Nephron (organoid): ENCODE data around the gene PDZD8.

Experiments
- H3K27ac Mint-ChIP-seq, 3 experiments: 2 replicates each; pipeline ENCODE4 v1.8.0; 2020; ENCODE audit warnings: mixed read lengths in 3 of 3, mild to moderate bottlenecking in 2 of 3, moderate library complexity in 1 of 3
- H3K27me3 Mint-ChIP-seq: 2 replicates; pipeline ENCODE4 v1.8.0; 2021; ENCODE audit warnings: low read depth, mild to moderate bottlenecking, moderate library complexity, mixed read lengths
- H3K36me3 Mint-ChIP-seq: 2 replicates; pipeline ENCODE4 v1.8.0; 2020; ENCODE audit warnings: low read depth, mixed read lengths
- H3K4me1 Mint-ChIP-seq: 2 replicates; pipeline ENCODE4 v1.8.0; 2020; ENCODE audit warnings: mixed read lengths
- H3K4me3 Mint-ChIP-seq, 3 experiments: 2 replicates each; pipeline ENCODE4 v1.8.0; 2020; ENCODE audit warnings: mild to moderate bottlenecking in 3 of 3, mixed read lengths in 3 of 3, moderate library complexity in 2 of 3
- H3K9me3 Mint-ChIP-seq: 2 replicates; pipeline ENCODE4 v1.8.0; 2020; ENCODE audit warnings: mixed read lengths
- CTCF ChIP-seq, 3 experiments: fragments of 200-600 bp; sonication (generic); IDR thresholded peaks; one replicate each; pipeline ENCODE4 v1.5.0; 2021; ENCODE audit warnings: antibody characterized with exemption in 3 of 3; ENCODE audit not compliant: unreplicated experiment in 3 of 3

PDZD8 gene

GRCh38 chr10:117399341-117400196, 24.3 kb upstream of the PDZD8 start:
- H3K27me3 Mint-ChIP-seq: peaks cover 11% of the 10 kb centered on the region
- no peaks in the 10 kb centered on the region for H3K9me3 Mint-ChIP-seq
- no peak overlapping the region for H3K27ac Mint-ChIP-seq
- no peaks in the 10 kb centered on the region for H3K4me1 Mint-ChIP-seq
- H3K36me3 Mint-ChIP-seq: no peaks in the 10 kb centered on the region
- no peak overlapping the region for H3K4me3 Mint-ChIP-seq
- no peak for TF ChIP-seq CTCF (IDR thresholded peaks at IDR 0.05; ENCODE audit: unreplicated experiment in 3 of 3)

GRCh38 chr10:117398029-117398428, 22.8 kb upstream of the PDZD8 start:
- Mint-ChIP-seq H3K4me3 (no peak overlapping the region), H3K36me3 (no peaks in the 10 kb centered on the region), H3K27me3 (peaks cover 8% of the 10 kb centered on the region), H3K9me3 (no peaks in the 10 kb centered on the region), H3K27ac (no peak overlapping the region), H3K4me1 (no peaks in the 10 kb centered on the region)
- TF ChIP-seq CTCF (IDR thresholded peaks at IDR 0.05; ENCODE audit: unreplicated experiment in 3 of 3): no peak

- Mint-ChIP-seq H3K27me3 (peaks cover 16% of the 10 kb centered on the region), H3K27ac (no peak overlapping the region), H3K36me3 (no peaks in the 10 kb centered on the region), H3K4me1 (peaks cover 14% of the 10 kb centered on the region), H3K9me3 (no peaks in the 10 kb centered on the region), H3K4me3 (no peak overlapping the region)
- TF ChIP-seq CTCF (IDR thresholded peaks at IDR 0.05; ENCODE audit: unreplicated experiment in 3 of 3): no peak
Measured at GRCh38 chr10:117391436-117392205, 16.4 kb upstream of the PDZD8 start.

- Mint-ChIP-seq H3K4me3 (no peak overlapping the region), H3K27me3 (peaks cover 16% of the 10 kb centered on the region), H3K9me3 (no peaks in the 10 kb centered on the region), H3K4me1 (peaks cover 14% of the 10 kb centered on the region), H3K36me3 (no peaks in the 10 kb centered on the region), H3K27ac (no peak overlapping the region)
- TF ChIP-seq CTCF (IDR thresholded peaks at IDR 0.05; ENCODE audit: unreplicated experiment in 3 of 3): no peak
Measured at GRCh38 chr10:117390420-117390819, 15.2 kb upstream of the PDZD8 start.

GRCh38 chr10:117386805-117387204, 11.6 kb upstream of the PDZD8 start:
- no peak overlapping the region for H3K27ac Mint-ChIP-seq
- peaks cover 12% of the 10 kb centered on the region for H3K27me3 Mint-ChIP-seq
- H3K4me1 Mint-ChIP-seq: peaks cover 14% of the 10 kb centered on the region
- TF ChIP-seq CTCF (IDR thresholded peaks at IDR 0.05; ENCODE audit: unreplicated experiment in 3 of 3): no peak
- no peaks in the 10 kb centered on the region for H3K9me3 Mint-ChIP-seq
- no peak overlapping the region for H3K4me3 Mint-ChIP-seq
- no peaks in the 10 kb centered on the region for H3K36me3 Mint-ChIP-seq
